ENCODE results near the gene ABCC11.
A peak's percentile ranks its signal among the peaks of the same experiment; 100 is the strongest.
"Not testable (repeated sequence)": the region's sequence is repeated elsewhere in the genome, so short reads cannot be mapped to it uniquely, and the experiment has no call there.

ABCC11 gene

DNA sequence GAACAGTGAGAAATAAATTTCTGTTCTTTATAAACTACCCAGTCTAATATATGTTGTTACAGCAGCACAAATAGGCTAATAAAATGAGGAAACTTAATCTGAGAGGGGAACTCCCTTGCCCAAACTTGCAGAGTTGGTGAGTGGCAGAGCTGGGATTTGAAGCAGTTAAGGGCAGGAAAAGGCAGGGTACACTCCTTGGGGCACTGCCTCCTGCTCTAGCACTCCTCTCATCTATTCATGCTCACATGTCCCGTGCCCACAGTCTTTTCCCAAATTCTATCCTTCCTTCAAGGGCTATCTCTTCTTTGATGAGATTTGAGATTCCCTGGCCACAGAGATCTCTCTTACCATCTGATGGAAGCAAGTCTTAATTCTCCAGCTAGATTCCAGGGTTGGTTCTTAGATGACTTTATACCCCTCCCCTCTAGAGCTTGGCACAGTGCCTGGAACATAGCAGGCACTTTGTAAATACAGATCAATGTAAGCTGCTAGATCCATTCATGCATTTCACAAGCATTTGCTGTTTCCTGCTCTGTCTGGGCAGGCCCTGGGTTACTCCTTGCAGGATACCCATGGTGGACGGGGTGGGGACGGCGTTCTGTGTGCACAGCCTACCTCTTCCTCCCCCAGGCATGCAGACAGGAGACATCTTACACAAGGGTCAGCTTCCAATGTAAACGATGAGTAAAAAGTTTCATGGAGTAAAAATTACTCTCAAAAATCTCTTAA is 52.3 kb downstream of the ABCC11 start:
- no peak for DNase-seq (ENCODE audit: low spot score)
- TF ChIP-seq, protein P1, sequence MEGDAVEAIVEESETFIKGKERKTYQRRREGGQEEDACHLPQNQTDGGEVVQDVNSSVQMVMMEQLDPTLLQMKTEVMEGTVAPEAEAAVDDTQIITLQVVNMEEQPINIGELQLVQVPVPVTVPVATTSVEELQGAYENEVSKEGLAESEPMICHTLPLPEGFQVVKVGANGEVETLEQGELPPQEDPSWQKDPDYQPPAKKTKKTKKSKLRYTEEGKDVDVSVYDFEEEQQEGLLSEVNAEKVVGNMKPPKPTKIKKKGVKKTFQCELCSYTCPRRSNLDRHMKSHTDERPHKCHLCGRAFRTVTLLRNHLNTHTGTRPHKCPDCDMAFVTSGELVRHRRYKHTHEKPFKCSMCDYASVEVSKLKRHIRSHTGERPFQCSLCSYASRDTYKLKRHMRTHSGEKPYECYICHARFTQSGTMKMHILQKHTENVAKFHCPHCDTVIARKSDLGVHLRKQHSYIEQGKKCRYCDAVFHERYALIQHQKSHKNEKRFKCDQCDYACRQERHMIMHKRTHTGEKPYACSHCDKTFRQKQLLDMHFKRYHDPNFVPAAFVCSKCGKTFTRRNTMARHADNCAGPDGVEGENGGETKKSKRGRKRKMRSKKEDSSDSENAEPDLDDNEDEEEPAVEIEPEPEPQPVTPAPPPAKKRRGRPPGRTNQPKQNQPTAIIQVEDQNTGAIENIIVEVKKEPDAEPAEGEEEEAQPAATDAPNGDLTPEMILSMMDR (IDR thresholded peaks at IDR 0.05; ENCODE audit: extremely low read depth, insufficient read depth, missing control alignments): no peak
- in situ Hi-C loops (cut with MboI; ENCODE audit: low pct_unique_long_range_greater_than_20kb, low sequenced_read_pairs, unreplicated experiment): no loop called here

DNA sequence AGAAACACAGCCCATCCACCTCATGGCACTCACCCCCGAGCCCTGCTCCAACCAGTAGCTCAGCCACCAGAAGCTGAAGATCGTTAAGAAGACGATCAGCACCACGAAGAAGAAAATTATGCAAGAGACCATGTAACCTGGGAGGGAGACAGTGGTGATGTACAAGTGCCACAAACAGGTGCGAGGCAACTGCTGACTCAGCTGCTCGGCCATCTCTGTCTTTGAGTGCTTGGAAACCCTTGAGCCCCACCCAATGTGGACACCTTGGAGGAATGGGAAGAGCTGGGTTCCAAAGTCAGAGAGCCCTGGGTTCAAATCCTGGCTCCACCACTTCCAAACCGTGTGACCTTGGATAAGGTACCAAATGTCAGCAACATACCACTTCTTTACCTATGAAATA is 53.5 kb downstream of the ABCC11 start:
- DNase-seq (ENCODE audit: low spot score): no peak
- TF ChIP-seq, protein P1 (IDR thresholded peaks at IDR 0.05; ENCODE audit: extremely low read depth, insufficient read depth, missing control alignments): no peak
- in situ Hi-C loops (cut with MboI; ENCODE audit: low pct_unique_long_range_greater_than_20kb, low sequenced_read_pairs, unreplicated experiment): no loop called here

DNA sequence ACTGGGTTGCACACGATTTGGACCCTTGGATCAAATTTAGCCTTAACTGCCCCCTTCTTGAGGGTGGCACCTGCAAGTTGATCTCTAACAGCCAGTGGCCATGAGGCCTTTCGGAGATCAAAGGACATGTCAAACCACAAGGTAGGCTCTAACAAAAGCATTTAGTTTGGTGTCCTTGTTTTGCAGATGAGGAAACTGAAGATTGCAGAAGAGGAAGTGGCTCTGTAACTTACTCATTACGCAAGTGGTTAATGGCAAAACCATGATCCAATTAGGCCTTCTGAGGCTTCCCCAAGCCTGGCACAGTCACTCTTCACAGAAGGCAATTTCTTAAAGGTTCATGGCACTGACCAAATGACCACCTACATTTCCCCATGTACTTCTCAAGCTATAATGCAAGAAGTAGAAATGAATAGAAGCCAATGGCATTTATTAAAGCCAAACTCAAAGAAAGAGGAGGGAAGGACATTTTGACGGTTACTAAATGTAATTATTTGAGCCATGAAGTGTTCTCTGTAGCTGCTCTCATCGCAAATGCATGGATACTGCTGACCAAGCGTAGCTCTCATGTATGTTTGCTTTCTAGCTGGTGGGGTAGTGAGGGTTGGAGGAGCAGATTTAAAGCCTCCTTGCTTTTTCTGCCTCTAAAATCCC is 58.8 kb downstream of the ABCC11 start:
- peak; percentile 47 for DNase-seq (ENCODE audit: low spot score)
- TF ChIP-seq, protein P1 (IDR thresholded peaks at IDR 0.05; ENCODE audit: extremely low read depth, insufficient read depth, missing control alignments): no peak
- in situ Hi-C loops (cut with MboI; ENCODE audit: low pct_unique_long_range_greater_than_20kb, low sequenced_read_pairs, unreplicated experiment): no loop called here

DNA sequence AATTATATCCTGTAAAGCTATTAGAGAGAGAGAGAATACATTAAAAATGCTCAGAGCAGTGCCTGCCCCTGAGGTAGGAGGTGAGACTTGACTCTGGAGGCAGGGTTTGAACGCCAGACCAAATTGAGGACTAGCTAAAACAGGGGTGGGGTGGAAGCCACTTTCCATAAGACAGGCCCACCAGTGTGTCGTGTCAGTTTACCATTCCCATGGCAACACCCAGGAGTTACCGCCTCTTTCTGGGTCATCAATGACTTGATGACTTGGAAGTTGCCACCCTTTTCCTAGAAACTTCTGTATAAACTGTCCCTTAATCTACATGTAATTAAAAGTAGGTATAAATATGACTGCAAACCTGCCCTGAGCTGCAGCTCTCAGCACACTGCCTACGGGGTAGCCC is 59.6 kb downstream of the ABCC11 start:
- TF ChIP-seq, protein P1 (IDR thresholded peaks at IDR 0.05; ENCODE audit: extremely low read depth, insufficient read depth, missing control alignments): no peak
- in situ Hi-C loops (cut with MboI; ENCODE audit: low pct_unique_long_range_greater_than_20kb, low sequenced_read_pairs, unreplicated experiment): no loop called here
- DNase-seq (ENCODE audit: low spot score): no peak

DNA sequence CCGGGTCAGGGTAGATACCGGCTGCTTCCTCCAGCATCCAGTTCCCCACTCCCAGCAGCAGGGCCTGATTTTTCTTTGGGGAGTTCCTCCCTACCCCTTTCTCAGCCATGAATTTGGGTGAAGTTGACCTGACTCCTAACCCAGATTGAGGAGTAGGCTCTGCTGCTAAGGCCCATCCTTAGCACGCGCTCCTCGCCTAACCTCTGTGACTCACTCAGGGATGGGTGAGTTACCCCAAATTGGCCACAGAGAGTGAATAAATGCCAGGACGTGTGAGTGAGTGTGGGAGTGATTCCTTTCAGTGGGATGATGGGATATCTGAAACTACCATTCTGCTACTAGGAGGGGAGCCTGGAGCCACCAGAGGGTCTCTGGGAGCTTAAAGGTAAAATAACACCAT is 62.7 kb downstream of the ABCC11 start:
- TF ChIP-seq, protein P1 (IDR thresholded peaks at IDR 0.05; ENCODE audit: extremely low read depth, insufficient read depth, missing control alignments): no peak
- in situ Hi-C loops (cut with MboI; ENCODE audit: low pct_unique_long_range_greater_than_20kb, low sequenced_read_pairs, unreplicated experiment): no loop called here
- no peak for DNase-seq (ENCODE audit: low spot score)

DNA sequence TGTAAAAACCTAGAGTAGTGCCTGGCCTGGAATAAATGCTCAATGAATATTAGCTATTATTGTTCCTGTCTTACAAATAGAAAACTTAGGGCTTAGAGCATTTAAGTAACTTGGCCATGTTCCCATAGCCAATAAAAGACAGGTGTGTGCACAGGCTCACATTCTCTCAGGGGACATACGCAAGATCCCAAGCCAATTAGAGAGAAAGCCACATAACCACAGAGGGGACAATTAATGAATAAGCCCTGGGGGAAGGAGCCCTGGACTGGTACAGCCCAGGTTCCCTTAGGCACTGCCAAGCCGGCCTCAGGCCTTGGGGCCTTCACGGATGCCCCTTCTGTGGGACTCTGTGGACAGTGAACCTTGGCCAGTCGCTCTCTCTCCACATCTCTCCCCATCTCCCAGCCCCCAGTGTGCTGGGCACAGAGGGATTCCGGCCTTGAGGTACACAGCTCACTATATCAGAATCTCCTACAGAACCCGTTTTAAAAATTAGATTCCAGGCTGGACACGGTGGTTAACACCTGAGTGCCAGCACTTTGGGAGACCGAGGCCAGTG is 64.3 kb downstream of the ABCC11 start:
- DNase-seq (ENCODE audit: low spot score): no peak
- TF ChIP-seq, protein P1 (IDR thresholded peaks at IDR 0.05; ENCODE audit: extremely low read depth, insufficient read depth, missing control alignments): no peak
- in situ Hi-C loops (cut with MboI; ENCODE audit: low pct_unique_long_range_greater_than_20kb, low sequenced_read_pairs, unreplicated experiment): no loop called here

DNA sequence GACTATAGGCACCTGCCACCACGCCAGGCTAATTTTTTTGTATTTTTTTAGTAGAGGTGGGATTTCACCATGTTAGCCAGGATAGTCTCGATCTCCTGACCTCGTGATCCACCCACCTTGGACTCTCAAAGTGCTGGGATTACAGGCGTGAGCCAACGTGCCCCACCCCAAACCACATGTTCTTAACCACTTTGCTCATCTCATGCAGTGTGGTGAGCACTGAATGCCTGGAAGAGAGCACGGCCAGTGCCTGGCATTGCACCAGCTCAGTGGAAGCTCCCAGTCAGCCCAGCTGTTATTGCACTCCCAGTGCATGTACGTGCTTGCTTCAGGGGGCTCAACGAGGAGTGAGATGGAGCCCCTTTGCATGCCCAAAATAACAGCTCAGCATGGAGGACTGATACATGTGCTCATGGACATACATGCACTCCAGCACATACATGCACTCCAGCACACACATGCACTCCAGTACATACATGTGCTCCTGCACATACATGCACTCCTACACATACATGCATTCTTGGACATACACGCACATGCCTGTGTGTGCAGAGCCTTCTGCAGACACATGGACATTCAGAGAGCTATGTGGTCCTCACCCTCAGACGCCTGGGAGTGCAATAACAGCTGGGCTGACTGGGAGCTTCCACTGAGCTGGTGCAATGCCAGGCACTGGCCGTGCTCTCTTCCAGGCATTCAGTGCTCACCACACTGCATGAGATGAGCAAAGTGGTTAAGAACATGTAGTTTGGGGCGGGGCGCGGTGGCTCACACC is 65.4 kb downstream of the ABCC11 start:
- DNase-seq (ENCODE audit: low spot score); in situ Hi-C loops (cut with MboI; ENCODE audit: low pct_unique_long_range_greater_than_20kb, low sequenced_read_pairs, unreplicated experiment): not testable (repeated sequence)

Data from GM13977 (cell line).